ENCODE results near the gene PEX26.
A peak's percentile ranks its signal among the peaks of the same experiment; 100 is the strongest.
"Not testable (repeated sequence)": the region's sequence is repeated elsewhere in the genome, so short reads cannot be mapped to it uniquely, and the experiment has no call there.

PEX26 gene

DNA sequence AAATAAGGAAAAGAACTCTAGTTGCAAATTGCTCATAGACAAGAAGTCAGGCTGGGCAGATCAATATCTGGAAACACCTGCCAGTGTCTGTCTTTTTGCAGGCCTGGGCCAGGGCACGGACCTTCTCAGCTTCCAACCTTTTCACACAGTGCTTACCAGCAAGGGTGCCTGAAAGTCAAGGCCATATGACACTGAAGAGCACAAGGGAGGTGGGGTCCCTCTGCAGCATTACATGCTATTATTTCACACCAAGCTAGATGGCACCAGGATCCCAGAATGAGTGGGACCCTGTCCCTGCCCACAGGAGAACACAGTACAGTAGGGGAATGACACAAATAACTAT, 5.9 kb upstream of the PEX26 start:
- DNase-seq = no peak

GRCh38 chr22:18073467-18073866, 4.3 kb upstream of the PEX26 start:
- DNase-seq = no peak

- not testable (repeated sequence) for DNase-seq
These were observed 3.9 kb upstream of the PEX26 start for GRCh38 chr22:18073927-18074326.

DNA sequence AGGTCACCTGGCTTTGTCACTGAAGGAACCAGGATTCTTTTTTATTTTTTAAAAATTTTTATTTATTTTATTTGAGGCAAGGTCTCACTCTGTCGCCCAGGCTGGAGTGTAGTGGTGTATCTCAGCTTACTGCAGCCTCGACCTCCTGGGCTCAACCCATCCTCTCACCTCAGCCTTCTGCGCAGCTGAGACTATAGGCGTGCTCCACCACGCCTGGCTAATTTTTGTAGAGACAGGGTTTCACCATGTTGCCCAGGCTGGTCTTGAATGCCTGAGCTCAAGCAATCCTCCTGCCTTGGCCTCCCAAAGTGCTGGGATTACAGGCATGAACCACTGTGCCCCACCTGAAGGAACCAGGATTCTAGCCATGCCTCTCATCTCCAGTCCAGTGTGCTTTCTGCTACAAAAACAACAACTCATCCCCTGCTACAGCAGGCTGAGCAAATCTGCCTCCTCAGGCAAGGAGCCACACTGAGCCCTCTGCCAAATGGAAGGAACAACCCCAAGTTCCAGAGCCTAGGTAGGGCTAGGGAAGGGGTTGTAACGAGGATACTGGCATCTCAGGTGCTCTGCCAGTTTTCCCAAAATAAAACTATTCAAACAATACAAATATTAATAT, 2.6 kb upstream of the PEX26 start:
- DNase-seq = no peak

GRCh38 chr22:18075720-18076497, 1.9 kb upstream of the PEX26 start:
- DNase-seq = peak; percentile 88 to 93

DNA sequence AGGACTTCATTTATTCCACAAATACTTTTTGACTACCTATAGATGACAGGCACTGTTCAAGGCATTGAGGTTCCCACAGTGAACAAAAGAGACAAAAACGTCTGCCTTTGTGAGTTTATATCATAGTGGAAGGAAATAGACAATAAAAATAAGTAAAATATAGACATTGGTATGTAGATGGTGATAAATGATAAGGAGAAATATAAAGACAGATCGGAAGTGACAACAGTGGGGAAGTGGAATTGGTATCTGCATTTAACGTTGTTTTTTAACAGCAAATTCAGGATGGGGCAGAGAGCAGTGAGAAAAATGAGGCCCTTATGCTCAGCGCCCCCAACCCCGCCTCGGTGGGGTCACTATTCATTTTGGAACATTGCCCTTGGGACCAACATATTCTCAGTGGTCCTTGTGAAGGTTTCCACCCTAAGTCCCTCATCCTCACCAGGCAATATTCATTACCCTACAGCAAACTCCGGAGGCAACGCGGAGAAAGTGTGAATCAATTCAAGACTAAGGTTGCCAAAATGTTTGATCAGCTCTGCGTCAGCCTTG, 627 bp upstream of the PEX26 start:
- no peak for DNase-seq

DNA sequence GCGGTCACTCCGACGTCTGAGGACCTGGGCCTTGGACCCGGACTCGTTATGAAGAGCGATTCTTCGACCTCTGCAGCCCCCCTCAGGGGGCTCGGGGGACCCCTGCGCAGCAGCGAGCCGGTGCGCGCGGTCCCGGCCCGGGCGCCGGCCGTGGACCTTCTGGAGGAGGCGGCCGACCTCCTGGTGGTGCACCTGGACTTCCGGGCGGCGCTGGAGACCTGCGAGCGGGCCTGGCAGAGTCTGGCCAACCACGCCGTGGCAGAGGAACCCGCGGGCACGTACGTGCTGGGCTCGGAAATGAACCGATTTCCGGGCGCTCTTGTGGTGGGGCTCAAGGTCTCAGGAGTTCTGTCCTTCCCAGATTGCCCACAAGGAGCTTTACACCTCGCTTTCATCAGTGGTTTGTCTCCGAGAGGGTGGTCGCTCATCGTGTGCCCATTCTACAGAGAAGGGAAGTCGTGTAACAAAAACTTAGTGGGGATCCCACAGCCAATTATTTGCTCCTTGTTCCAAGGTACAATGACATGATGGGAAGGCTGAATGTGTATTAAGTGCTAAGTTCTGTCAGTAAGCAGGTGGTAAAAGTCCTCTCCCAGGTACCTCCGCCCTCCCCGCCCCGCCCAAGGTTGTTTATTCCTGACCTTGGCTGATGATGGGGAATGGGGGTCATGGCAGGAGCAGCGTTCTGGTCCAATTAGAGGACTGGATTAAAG, 695 bp downstream of the PEX26 start:
- DNase-seq = peak in 1 of 2 donors; percentile 25

DNA sequence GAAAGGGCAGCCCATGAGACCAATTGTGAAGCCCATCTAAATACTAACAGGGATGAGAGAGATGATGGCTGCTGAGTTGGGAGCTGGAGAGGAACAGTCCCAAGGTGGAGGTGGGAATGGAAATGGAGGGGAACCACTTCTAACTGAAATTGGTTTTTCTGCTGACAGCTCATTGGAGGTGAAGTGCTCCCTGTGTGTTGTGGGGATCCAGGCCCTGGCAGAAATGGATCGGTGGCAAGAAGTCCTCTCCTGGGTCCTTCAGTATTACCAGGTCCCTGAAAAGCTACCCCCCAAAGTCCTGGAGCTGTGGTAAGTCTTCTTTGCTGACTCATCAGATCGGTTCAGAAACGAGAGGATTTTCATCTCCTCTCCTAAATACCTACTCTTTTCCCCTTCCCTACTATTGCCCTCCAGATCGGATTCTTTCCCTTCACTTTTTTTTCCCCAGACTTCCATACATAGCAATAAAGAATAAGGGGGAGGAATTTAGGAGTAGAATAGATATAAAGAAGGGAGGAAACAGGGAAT, 2.0 kb downstream of the PEX26 start:
- DNase-seq = no peak

GRCh38 chr22:18081416-18081815, 3.6 kb downstream of the PEX26 start:
- DNase-seq = no peak

DNA sequence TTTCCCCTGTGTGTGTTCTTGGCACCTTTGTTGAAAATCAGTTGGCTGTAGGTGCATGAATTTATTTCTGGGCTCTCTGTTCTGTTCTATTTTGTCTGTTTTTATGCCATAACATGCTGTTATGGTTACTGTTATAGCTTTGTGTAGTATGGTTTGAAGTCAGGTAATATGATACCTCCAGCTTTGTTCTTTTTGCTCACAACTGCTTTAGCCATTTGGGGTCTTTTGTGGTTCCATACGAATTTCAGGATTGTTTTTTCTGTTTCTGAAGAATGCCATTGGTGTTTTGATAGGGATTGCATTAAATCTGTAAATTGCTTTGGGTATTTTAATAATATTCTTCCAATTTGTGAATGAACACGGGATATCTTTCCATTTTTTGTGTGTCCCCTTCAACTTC, 4.7 kb downstream of the PEX26 start:
- no peak for DNase-seq

DNA sequence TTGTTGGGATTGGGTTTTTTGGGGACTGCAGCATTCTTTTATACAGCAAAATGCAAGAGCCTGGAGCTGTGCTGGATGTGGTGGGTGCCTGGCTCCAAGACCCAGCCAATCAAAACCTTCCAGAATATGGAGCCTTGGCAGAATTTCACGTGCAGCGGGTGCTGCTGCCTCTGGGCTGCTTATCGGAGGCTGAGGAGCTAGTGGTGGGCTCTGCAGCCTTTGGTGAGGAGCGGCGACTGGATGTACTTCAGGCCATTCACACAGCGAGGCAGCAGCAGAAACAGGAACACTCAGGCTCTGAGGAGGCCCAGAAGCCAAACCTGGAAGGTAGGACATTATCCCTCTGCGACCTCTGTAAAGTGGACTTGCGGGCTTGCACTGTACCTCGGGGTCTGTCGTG, 5.6 kb downstream of the PEX26 start:
- no peak for DNase-seq

DNA sequence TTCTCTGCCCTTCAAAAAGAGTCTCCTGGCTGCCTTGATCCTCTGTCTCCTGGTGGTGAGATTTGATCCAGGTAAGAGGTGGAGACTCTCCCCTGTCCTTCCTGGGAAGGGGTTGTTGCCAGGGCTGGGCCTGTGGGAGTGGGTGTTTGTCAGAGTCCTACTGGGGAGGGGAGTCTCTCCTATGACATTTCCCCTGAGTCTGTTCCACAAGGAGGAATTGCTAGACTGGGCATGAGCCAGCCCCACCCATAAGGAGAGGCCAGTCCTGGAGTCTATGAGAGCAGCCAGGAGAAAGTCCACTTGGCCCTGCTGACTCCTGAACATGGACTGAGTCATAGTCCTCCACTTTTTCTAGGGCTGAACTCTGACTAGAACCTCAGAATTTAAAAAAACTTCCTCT, 7.4 kb downstream of the PEX26 start:
- no peak for DNase-seq

DNA sequence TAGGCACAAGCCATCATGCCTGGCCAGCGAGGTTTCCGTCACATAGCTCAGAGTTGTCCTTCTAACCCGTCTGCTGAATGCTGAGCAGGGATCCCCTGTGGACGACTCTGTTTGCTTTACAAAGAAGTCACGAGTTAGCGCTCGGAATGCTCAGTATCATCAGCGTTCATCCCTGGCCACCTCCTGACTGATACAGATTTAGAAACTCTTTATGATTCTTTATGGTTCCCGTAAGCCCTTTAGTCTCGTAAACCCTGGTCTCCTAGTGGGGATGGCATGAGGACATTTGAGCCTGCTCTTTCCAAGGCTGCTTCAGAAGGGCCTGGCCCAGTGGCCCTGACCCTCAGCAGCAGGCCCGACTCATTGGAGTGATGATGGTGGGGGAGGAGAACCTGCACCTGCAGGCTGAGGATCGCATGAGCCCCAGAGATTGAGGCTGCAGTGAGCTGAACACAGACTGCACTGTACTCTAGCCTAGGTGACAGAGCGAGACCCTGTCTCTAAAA, 9.6 kb downstream of the PEX26 start:
- DNase-seq = no peak

- DNase-seq = no peak
These were observed 11.2 kb downstream of the PEX26 start for GRCh38 chr22:18088825-18089568.

- DNase-seq = no peak
These were observed 12.5 kb downstream of the PEX26 start for GRCh38 chr22:18090286-18090685.

GRCh38 chr22:18091478-18091877, 13.7 kb downstream of the PEX26 start:
- DNase-seq = no peak

DNA sequence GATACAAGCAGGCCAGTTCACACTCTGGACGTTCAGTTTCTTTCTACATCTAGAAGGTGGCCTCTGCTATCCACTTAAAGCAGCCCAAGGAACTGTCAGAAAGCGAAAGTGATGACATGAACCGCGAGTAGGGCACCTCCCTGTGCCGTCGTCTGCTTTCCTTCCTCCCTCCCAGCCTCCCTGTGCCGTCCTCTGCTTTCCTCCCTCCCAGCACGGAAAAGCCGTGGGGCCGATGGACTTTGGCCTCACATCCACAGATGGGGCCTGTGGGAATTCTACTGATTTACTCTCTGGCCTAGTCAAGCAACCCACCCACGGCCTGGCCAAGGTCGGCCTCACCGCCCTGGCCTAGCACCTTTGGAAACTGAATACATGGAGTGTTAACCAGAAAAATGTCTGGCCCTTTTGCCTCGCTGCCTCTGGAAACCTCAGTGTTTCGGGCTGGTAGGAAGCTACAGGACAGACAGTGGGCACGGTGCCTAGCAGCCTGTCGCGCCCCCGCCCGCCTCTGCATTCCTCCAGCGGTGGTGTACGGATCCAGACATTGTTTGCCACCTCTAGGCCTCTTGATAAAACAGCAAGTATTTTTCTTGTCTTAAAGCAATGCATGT, 14.2 kb downstream of the PEX26 start:
- DNase-seq = no peak

DNA sequence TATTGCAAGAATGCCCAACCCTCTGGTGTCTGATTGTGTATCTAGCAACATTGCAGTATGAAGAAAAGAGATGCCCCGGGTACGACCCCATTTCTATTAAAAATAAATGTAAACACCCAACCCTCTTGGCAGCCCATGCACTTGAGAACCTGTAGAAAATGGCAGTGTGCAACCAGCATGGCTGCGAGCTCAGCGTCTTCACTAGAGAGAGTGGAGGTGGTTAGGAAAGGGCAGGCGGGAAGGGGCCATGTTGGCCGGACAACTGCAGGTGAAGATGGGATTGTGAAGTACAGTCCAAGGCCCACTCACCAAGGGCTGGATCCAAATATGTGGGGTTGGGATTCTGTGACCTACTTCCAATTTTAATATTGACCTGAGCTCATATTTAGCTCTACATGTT, 15.9 kb downstream of the PEX26 start:
- DNase-seq = no peak

GRCh38 chr22:18095101-18095805, 17.5 kb downstream of the PEX26 start:
- DNase-seq = no peak

DNA sequence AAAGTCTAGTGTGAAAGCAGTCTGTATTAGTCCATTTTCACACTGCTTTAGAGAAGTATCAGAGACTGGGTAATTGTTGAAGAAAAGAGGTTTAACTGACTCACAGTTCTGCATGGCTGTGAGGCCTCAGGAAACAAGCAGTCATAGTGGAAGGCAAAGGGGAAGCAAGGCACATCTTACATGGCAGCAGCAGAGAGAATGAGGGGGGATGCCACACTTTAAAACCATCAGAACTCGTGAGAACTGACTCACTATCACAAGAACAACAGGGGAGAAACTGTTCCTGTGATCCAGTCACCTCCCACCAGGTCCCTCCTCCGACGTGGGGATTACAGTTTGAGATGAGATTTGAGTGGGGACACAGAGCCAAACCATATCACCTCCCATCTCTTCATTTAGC, 19.0 kb downstream of the PEX26 start:
- DNase-seq = peak in 1 of 2 donors; percentile 55

GRCh38 chr22:18100781-18101180, 23.0 kb downstream of the PEX26 start:
- DNase-seq = no peak
